Transverse colon (tissue), 4 donors: Measurements from ENCODE around the gene SBF2. TPM values are rescaled to one million over a fixed set of nuclear protein-coding genes. Genes with fewer than 3 reads are reported as not detected.

Source experiments
- DNase-seq: peaks from one replicate; pipeline ENCODE4 v3.0.0-alpha.2; 2019
- H3K27ac ChIP-seq, 4 donors: fragments of 200-600 bp; sonication (generic); 2 replicates each; pipeline ENCODE4 v1.5.1; 2016 to 2018; ENCODE audit warnings: inconsistent platforms in 4 of 4
- H3K27me3 ChIP-seq: fragments of 200-600 bp; sonication (generic); 2 replicates; pipeline ENCODE4 v1.5.1; 2017; ENCODE audit warnings: inconsistent platforms
- H3K36me3 ChIP-seq, 4 donors: fragments of 200-600 bp; sonication (generic); 2 replicates each; pipeline ENCODE4 v1.5.1; 2017 to 2019; ENCODE audit warnings: inconsistent platforms in 4 of 4
- H3K4me1 ChIP-seq, 4 donors: fragments of 200-600 bp; sonication (generic); 2 replicates each; pipeline ENCODE4 v1.5.1; 2017 to 2020; ENCODE audit warnings: inconsistent platforms in 4 of 4
- H3K4me3 ChIP-seq, 4 donors: fragments of 200-600 bp; sonication (generic); 1 replicate in 1 of 4; 2 replicates in 3 of 4; pipeline versions ENCODE4 v1.5.1 to v1.6.1; 2017 to 2019; ENCODE audit warnings: inconsistent platforms in 4 of 4
- H3K9me3 ChIP-seq, 2 donors: fragments of 200-600 bp; sonication (generic); 2 replicates each; pipeline ENCODE4 v1.5.1; 2017 to 2019; ENCODE audit warnings: inconsistent platforms in 2 of 2
- EP300 ChIP-seq: sonication (generic); formaldehyde crosslinking; IDR thresholded peaks from one replicate; pipeline ENCODE4 v1.6.1; 2017; ENCODE audit warnings: antibody characterized with exemption, low read depth
- POLR2A ChIP-seq: fragments of 450-650 bp; IDR thresholded peaks from one replicate; pipeline ENCODE4 v1.6.1; 2016; ENCODE audit warnings: antibody characterized with exemption, mild to moderate bottlenecking, moderate library complexity
- POLR2AphosphoS5 ChIP-seq, 3 donors: sonication (generic); formaldehyde crosslinking; IDR thresholded peaks; one replicate each; pipeline ENCODE4 v1.6.1; 2016; ENCODE audit warnings: antibody characterized with exemption in 3 of 3
- WGBS, 2 donors: methylation state at CpG; one replicate each; pipeline ENCODE4 v1.1.5; 2018; ENCODE audit warnings: low coverage in 1 of 2; 5-methylcytosine and 5-hydroxymethylcytosine counted together
- in situ Hi-C, 4 donors: fragments of 200-750 bp; cut with MboI; loops; one replicate each; pipeline versions ENCODE4 v1.15.0 to v1.15.1; 2017; ENCODE audit warnings: low sequenced_read_pairs in 3 of 4, low pct_ligation_motif_present in 1 of 4, low pct_unique_long_range_greater_than_20kb in 1 of 4
- intact Hi-C: fragments of 100-400 bp; cut with DNase I; formaldehyde crosslinking; loops from one replicate; pipeline ENCODE4 v1.15.1; 2023; ENCODE audit warnings: low total_unique reads
- total RNA-seq, 4 donors: library from RNA; depleted of rRNA; stranded (reverse); fragments of >200 nt; gene quantifications; one replicate each; pipeline ENCODE4 v1.1.0, GENCODE V29; 2016
- TF ChIP-seq, protein P1 (sequence below), 5 experiments: fragments of 200-600 bp in 3 of 5; fragments of 450-650 bp in 2 of 5; sonication (generic) in 3 of 5; IDR thresholded peaks; 1 replicate in 2 of 5; 2 replicates in 3 of 5; pipeline ENCODE4 v1.5.1; 2016 to 2017; ENCODE audit warnings: antibody characterized with exemption in 5 of 5, inconsistent platforms in 3 of 5, mild to moderate bottlenecking in 2 of 5, moderate library complexity in 1 of 5

Gene SBF2
- total RNA-seq, 4 donors from 2014 or later, result 46.4 to 71.0 (median 54.8) TPM

DNA sequence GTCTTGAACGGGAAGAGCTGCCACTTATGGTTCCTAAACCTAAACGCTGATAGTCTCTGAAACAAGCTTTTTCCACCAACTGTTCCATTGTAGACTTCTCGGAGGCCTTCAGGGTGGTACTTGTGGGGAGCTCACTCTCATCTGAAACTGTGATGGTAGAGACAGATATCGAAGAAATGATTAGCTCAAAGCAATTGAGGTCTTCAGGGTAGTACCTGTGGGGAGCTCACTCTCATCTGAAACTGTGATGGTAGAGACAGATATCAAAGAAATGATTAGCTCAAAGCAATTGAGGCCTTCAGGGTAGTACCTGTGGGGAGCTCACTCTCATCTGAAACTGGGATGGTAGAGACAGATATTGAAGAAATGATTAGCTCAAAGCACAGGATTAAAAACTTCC lies 454.5 kb downstream of the SBF2 start:
- Histone ChIP-seq H3K4me3 (no peak overlapping the region), H3K27me3 (no peaks in the 10 kb centered on the region), H3K9me3 (no peaks in the 10 kb centered on the region), H3K4me1 (peaks cover 0 to 11% (median 0%) of the 10 kb centered on the region in 4 donors), H3K36me3 (peaks cover 0 to 15% (median 0%) of the 10 kb centered on the region in 4 donors), H3K27ac (no peak overlapping the region)
- no peak for DNase-seq
- WGBS, 2 donors, result 93 to 100% methylated on average over 1 to 4 of the region's 4 CpGs
- TF ChIP-seq, protein P1, sequence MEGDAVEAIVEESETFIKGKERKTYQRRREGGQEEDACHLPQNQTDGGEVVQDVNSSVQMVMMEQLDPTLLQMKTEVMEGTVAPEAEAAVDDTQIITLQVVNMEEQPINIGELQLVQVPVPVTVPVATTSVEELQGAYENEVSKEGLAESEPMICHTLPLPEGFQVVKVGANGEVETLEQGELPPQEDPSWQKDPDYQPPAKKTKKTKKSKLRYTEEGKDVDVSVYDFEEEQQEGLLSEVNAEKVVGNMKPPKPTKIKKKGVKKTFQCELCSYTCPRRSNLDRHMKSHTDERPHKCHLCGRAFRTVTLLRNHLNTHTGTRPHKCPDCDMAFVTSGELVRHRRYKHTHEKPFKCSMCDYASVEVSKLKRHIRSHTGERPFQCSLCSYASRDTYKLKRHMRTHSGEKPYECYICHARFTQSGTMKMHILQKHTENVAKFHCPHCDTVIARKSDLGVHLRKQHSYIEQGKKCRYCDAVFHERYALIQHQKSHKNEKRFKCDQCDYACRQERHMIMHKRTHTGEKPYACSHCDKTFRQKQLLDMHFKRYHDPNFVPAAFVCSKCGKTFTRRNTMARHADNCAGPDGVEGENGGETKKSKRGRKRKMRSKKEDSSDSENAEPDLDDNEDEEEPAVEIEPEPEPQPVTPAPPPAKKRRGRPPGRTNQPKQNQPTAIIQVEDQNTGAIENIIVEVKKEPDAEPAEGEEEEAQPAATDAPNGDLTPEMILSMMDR (IDR thresholded peaks at IDR 0.05), result no peak
- TF ChIP-seq POLR2AphosphoS5 (IDR thresholded peaks at IDR 0.05) (no peak), EP300 (no peak), POLR2A (no peak)
- in situ Hi-C loops (no loop called here), intact Hi-C loops (no loop called here)

DNA sequence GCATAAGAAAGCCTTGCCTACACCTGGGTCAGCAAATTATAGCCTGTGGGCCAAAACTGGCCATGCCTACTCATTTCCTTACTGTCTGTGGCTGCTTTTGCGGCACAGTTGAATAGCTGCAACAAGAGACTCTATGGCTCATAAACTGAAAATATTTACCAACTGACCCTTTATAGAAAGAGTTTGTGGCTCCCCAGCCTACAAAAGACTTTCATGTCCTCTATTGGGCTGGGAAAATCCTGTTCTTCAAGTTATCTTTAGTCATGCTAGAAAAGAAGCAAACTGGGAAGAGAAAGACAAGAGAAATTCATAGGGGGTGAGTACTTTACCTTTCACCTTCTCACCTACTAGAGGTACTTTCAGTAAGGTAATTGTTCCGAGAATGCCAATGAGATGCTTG lies 455.1 kb downstream of the SBF2 start:
- peaks cover 0 to 11% (median 0%) of the 10 kb centered on the region in 4 donors for H3K4me1 ChIP-seq
- in situ Hi-C loops, result no loop called here
- TF ChIP-seq EP300 (no peak), POLR2A (no peak), POLR2AphosphoS5 (IDR thresholded peaks at IDR 0.05) (no peak)
- TF ChIP-seq, protein P1 (IDR thresholded peaks at IDR 0.05), result no peak
- peaks cover 0 to 13% (median 0%) of the 10 kb centered on the region in 4 donors for H3K36me3 ChIP-seq
- no peaks in the 10 kb centered on the region for H3K27me3 ChIP-seq
- no peak for DNase-seq
- no peaks in the 10 kb centered on the region for H3K9me3 ChIP-seq
- intact Hi-C loops, result no loop called here
- H3K4me3 ChIP-seq, result no peak overlapping the region
- H3K27ac ChIP-seq, result no peak overlapping the region
- 86 to 100% methylated on average over 1 to 2 of the region's 2 CpGs for WGBS, 2 donors

DNA sequence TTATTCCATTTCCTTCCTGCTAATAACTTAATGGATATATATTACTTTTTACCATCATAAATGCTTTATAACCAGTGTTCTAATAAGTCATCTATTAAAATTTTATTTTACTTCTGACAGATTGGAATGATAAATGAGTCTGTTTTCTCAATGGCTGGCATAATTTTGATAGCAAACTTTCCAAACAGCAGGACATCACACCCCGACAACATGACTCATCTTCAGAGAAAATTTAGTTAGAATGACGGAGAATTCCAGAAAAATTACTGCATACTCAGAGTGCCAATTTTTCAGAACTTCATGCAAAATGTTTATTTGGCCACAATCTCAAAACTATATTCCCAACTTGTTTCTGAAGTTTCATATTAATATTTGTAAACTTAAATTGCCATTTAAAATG lies 455.8 kb downstream of the SBF2 start:
- Histone ChIP-seq H3K4me3 (no peak overlapping the region), H3K36me3 (peaks cover 0 to 13% (median 0%) of the 10 kb centered on the region in 4 donors), H3K9me3 (no peaks in the 10 kb centered on the region), H3K4me1 (peaks cover 0 to 11% (median 0%) of the 10 kb centered on the region in 4 donors), H3K27me3 (no peaks in the 10 kb centered on the region), H3K27ac (no peak overlapping the region)
- in situ Hi-C loops (no loop called here), intact Hi-C loops (no loop called here)
- TF ChIP-seq POLR2A (no peak), POLR2AphosphoS5 (IDR thresholded peaks at IDR 0.05) (no peak), EP300 (no peak)
- TF ChIP-seq, protein P1 (IDR thresholded peaks at IDR 0.05), result no peak
- DNase-seq, result no peak
- WGBS, 2 donors, result 88 to 94% methylated on average over 2 of the region's 2 CpGs

DNA sequence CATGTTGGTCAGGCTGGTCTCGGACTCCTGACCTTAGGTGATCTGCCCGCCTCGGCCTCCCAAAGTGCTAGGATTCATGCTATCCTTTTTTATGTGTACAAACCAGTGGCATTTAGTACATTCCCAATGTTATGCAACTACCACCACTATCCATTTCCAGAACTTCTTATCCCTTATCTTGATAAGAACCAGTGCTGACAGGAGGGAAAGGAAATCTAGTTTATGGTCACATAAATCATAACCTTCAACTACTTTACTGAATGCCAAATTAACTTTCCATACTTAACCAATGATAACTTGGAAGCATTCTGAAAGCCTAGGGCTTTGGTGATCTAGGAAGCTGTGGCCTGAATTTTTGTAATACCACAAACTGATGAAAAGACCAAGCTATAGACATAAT lies 459.7 kb downstream of the SBF2 start:
- DNase-seq, result no peak
- Histone ChIP-seq H3K36me3 (peaks cover 0 to 5% (median 2%) of the 10 kb centered on the region in 4 donors), H3K9me3 (no peaks in the 10 kb centered on the region), H3K4me1 (no peaks in the 10 kb centered on the region), H3K27me3 (no peaks in the 10 kb centered on the region), H3K27ac (no peak overlapping the region), H3K4me3 (no peak overlapping the region)
- no peak for TF ChIP-seq POLR2AphosphoS5 (IDR thresholded peaks at IDR 0.05)
- TF ChIP-seq EP300, result no peak
- no peak for TF ChIP-seq POLR2A
- TF ChIP-seq, protein P1 (IDR thresholded peaks at IDR 0.05), result no peak
- in situ Hi-C loops (no loop called here), intact Hi-C loops (no loop called here)
- WGBS, 2 donors, result 84 to 92% methylated on average over 3 of the region's 3 CpGs
